ENCODE data around the gene CHRM5.
"Not testable (repeated sequence)": the region's sequence is repeated elsewhere in the genome, so short reads cannot be mapped to it uniquely, and the experiment has no call there.

CHRM5 gene

DNA sequence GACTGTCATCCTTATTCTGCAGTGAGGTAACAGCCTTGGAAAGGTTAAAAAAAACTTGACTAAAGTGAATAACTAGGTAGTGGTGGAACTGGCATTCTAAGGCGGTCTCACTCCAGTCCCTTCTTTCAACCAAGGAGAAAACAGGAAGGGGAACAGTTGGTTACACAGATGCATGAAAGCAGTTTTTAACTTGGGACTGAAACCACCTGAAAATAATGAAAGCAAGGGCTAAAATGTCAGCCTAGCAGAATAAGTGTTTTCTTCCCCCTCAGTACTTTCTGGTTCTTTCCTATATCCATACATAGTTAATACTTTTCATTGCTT is 71.5 kb downstream of the CHRM5 start:
- H3K27ac ChIP-seq: no peak overlapping the region; the same call in 1 of the 2 replicates
- no peak for TF ChIP-seq ZFX (IDR thresholded peaks at IDR 0.05)
- TF ChIP-seq, protein P1, sequence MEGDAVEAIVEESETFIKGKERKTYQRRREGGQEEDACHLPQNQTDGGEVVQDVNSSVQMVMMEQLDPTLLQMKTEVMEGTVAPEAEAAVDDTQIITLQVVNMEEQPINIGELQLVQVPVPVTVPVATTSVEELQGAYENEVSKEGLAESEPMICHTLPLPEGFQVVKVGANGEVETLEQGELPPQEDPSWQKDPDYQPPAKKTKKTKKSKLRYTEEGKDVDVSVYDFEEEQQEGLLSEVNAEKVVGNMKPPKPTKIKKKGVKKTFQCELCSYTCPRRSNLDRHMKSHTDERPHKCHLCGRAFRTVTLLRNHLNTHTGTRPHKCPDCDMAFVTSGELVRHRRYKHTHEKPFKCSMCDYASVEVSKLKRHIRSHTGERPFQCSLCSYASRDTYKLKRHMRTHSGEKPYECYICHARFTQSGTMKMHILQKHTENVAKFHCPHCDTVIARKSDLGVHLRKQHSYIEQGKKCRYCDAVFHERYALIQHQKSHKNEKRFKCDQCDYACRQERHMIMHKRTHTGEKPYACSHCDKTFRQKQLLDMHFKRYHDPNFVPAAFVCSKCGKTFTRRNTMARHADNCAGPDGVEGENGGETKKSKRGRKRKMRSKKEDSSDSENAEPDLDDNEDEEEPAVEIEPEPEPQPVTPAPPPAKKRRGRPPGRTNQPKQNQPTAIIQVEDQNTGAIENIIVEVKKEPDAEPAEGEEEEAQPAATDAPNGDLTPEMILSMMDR (conservative IDR thresholded peaks at IDR 0.05): no peak

DNA sequence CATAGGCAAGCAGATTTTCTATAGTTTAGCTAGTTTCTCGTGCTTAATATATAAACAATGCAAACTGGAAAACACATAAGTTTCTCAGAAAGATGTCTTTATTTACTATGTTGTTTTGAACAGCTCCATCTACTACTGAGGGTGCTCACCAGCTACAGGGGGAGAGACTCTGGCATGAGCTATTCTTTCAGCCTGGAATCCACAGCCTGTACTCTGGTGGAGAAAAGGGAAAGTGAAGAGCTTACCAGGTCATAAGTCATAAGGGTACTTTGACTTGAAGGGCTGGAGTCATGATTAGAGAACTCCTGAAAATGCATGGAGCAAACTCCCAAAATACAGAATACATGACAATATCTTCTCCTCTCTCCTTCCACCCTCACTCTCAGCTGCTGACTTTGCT is 75.1 kb downstream of the CHRM5 start:
- H3K27ac ChIP-seq: no peak overlapping the region
- TF ChIP-seq ZFX (IDR thresholded peaks at IDR 0.05): no peak
- TF ChIP-seq, protein P1 (conservative IDR thresholded peaks at IDR 0.05): no peak

GRCh38 chr15:34043813-34044212 is 75.5 kb downstream of the CHRM5 start:
- no peak for TF ChIP-seq ZFX (IDR thresholded peaks at IDR 0.05)
- TF ChIP-seq, protein P1 (conservative IDR thresholded peaks at IDR 0.05): no peak
- H3K27ac ChIP-seq: no peak overlapping the region

DNA sequence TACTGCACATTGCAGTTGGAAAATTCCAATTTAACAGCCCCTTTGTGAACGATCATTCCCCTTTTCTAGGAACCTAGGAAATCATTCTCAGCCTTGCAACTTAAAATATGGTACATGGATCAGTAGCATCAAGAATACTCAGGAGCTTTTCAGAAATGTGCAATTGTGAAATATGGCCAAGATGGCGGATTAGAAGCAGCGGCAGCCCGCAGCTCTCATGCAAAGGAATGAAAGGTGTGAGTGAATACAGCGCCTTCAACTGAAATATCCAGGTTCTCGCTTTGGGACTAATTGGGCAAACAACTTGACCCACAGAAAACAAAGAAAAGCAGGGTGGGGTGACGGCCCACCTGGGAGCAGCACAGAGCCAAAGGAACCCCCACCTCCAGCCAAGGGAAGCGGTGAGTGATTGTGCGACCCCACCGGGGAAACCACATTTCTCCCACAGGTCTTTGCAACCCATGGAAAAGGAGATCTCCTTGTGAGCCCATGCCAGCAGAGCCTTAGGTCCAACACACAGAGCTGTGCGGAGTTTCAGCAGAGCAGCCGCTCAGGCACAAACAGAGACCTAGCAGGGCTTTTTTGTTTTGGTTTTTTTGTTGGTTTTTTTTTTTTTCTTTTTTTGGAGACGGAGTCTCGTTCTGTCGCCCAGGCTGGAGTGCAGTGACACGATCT is 78.3 kb downstream of the CHRM5 start:
- no peak overlapping the region for H3K27ac ChIP-seq
- TF ChIP-seq, protein P1 (conservative IDR thresholded peaks at IDR 0.05): no peak
- TF ChIP-seq ZFX (IDR thresholded peaks at IDR 0.05): no peak

DNA sequence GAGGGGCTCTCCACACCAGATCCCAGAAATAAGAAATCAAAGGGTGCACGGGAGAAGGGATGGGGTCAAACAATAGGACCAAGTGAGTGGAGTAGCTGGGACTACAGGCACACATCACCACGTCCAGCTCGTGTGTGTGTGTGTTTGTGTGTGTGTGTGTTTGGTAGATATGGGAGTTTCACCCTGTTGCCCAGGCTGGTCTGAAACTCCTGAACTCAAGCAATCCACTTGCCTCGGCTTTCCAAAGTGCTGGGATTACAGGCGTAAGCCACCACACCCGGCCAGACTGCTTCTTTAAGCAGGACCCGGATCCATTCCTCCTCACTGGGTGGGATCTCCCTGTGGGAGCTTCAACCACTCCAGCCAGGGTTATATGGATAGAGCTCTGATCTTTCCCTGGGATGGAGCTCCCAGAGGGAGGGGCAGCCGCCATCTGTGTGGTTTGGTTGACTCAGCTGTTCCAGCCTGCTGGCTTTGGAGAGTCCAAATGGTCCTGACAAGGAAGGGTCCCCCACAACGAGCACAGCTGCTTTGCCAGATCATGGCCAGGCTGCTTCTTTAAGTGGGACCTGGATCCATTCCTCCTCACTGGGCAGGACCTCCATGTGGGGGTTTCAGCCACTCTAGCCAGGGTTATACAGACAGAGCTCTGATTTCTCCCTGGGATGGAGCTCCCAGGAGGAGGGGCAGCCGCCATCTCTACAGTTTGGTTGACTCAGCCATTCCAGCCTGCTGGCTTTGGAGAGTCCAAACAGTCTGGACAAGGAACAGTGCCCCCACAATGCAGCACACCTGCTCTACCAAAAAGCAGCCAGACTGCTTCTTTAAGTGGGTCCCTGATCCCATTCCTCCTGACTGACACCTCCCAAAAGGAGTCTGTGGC is 79.8 kb downstream of the CHRM5 start:
- TF ChIP-seq, protein P1 (conservative IDR thresholded peaks at IDR 0.05): no peak
- no peak for TF ChIP-seq ZFX (IDR thresholded peaks at IDR 0.05)
- H3K27ac ChIP-seq: no peak overlapping the region

GRCh38 chr15:34049112-34049511 is 80.8 kb downstream of the CHRM5 start:
- TF ChIP-seq, protein P1 (conservative IDR thresholded peaks at IDR 0.05): no peak
- TF ChIP-seq ZFX (IDR thresholded peaks at IDR 0.05): no peak
- no peak overlapping the region for H3K27ac ChIP-seq

DNA sequence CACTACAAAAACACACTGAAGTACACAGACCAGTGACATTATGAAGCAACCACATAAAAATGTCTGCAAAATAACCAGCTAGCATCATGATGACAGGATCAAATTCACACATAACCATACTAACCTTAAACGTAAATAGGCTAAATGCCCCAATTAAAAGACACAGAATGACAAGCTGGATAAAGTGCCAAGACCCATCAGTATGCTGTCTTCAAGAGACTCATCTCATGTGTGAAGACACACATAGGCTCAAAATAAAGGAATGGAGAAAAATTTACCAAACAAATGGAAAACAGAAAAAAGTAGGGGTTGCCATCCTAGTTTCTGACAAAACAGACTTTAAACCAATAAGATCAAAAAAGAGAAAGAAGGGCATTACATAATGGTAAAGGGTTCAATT is 82.1 kb downstream of the CHRM5 start:
- H3K27ac ChIP-seq: not testable (repeated sequence)
